Dermis microvascular lymphatic vessel endothelial cell (primary cell): ENCODE data around the gene SLC15A1. TPM values are rescaled to one million over a fixed set of nuclear protein-coding genes. Genes with fewer than 3 reads are reported as not detected.
"Not testable (repeated sequence)": the region's sequence is repeated elsewhere in the genome, so short reads cannot be mapped to it uniquely, and the experiment has no call there.

Source experiments
- DNase-seq, 2 donors: peaks; one replicate each; pipeline versions ENCODE4 v3.0.0 to v3.0.0-alpha.2; 2010; ENCODE audit warnings: low read depth in 2 of 2
- total RNA-seq: library from RNA; depleted of rRNA; stranded (reverse); fragments of >200 nt; gene quantifications from 2 replicates; pipeline ENCODE4 v1.2.1, GENCODE V29; 2014

Gene SLC15A1
- total RNA-seq, 1 donor from 2014 or later, result not detected

GRCh38 chr13:98781045-98781444, 28.6 kb upstream of the SLC15A1 start:
- DNase-seq, result no peak

- DNase-seq, result peak in 1 of 2 donors; percentile 38
Measured at GRCh38 chr13:98780451-98780850, 28.0 kb upstream of the SLC15A1 start.

- DNase-seq, result no peak
Measured at GRCh38 chr13:98779695-98780094, 27.2 kb upstream of the SLC15A1 start.

GRCh38 chr13:98778749-98779148, 26.3 kb upstream of the SLC15A1 start:
- peak in 1 of 2 donors; percentile 85 for DNase-seq

- no peak for DNase-seq
Measured at GRCh38 chr13:98776644-98777043, 24.2 kb upstream of the SLC15A1 start.

- peak in 1 of 2 donors; percentile 35 for DNase-seq
Measured at GRCh38 chr13:98775844-98776598, 23.5 kb upstream of the SLC15A1 start.

- no peak for DNase-seq
Measured at GRCh38 chr13:98775386-98775785, 22.9 kb upstream of the SLC15A1 start.

GRCh38 chr13:98774776-98775175, 22.3 kb upstream of the SLC15A1 start:
- DNase-seq, result no peak

- no peak for DNase-seq
Measured at GRCh38 chr13:98773921-98774320, 21.4 kb upstream of the SLC15A1 start.

GRCh38 chr13:98772794-98773452, 20.5 kb upstream of the SLC15A1 start:
- DNase-seq, result no peak

- DNase-seq, result no peak
Measured at GRCh38 chr13:98771838-98772611, 19.6 kb upstream of the SLC15A1 start.

GRCh38 chr13:98769736-98770135, 17.3 kb upstream of the SLC15A1 start:
- no peak for DNase-seq

- DNase-seq, result no peak
Measured at GRCh38 chr13:98768522-98768921, 16.1 kb upstream of the SLC15A1 start.

- no peak for DNase-seq
Measured at GRCh38 chr13:98766697-98767096, 14.2 kb upstream of the SLC15A1 start.

- no peak for DNase-seq
Measured at GRCh38 chr13:98765996-98766519, 13.6 kb upstream of the SLC15A1 start.

GRCh38 chr13:98761986-98762616, 9.6 kb upstream of the SLC15A1 start:
- no peak for DNase-seq

GRCh38 chr13:98761126-98761985, 8.9 kb upstream of the SLC15A1 start:
- DNase-seq, result no peak

GRCh38 chr13:98755729-98756128, 3.3 kb upstream of the SLC15A1 start:
- DNase-seq, result no peak

GRCh38 chr13:98755116-98755515, 2.6 kb upstream of the SLC15A1 start:
- DNase-seq, result no peak

- not testable (repeated sequence) for DNase-seq
Measured at GRCh38 chr13:98754468-98754867, 2.0 kb upstream of the SLC15A1 start.
